GM18867 (cell line): Measurements from ENCODE around the gene RTN4.
"Not testable (repeated sequence)": the region's sequence is repeated elsewhere in the genome, so short reads cannot be mapped to it uniquely, and the experiment has no call there.

Experiments
- ATAC-seq: cut with Tn5 transposase; IDR thresholded peaks from one replicate; pipeline ENCODE4 v1.9.1; 2021; ENCODE audit warnings: mild to moderate bottlenecking, moderate library complexity; ENCODE audit not compliant: unreplicated experiment

RTN4 gene

GRCh38 chr2:55011831-55012671 lies 38.2 kb downstream of the RTN4 start:
- no peak for ATAC-seq

DNA sequence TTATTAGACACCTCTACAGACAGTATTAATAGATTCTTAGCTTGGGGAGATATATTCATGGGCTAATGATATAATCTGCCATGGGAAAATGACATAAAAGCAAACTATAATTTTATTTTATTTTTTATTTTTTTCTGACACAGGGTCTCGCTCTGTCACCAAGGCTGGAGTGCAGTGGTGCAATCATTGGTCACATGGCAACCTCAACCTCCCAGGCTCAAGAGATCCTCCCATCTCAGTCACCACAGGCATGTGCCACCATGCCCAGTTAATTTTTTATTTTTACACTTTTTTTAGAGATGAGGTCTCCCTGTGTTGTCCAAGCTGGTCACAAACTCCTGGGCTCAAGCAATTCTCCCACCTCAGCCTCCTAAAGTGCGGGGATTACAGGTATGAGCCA lies 39.3 kb downstream of the RTN4 start:
- ATAC-seq = no peak

DNA sequence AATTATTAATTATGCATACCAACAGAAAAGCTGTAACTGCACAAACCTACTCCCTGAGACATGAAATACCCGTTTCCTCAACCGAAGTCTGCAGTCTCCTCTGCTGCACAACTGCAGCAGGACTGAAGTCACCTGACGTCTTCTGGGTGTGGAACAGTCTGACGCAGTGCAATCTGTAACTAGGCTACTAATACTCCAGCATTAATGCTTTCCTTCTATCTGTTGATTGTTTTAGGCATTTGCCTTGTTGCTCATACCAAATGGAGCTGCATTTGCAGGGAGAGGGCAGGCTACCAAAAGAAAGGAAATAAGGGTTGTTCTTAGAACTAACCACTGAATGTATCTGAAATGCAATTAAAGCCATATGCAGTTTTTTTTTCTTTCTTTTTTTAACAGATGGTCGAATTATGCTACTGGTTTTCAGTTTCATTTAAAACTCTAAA lies 40.1 kb downstream of the RTN4 start:
- ATAC-seq = peak; percentile 94

GRCh38 chr2:55009277-55010060 lies 40.8 kb downstream of the RTN4 start:
- no peak for ATAC-seq

DNA sequence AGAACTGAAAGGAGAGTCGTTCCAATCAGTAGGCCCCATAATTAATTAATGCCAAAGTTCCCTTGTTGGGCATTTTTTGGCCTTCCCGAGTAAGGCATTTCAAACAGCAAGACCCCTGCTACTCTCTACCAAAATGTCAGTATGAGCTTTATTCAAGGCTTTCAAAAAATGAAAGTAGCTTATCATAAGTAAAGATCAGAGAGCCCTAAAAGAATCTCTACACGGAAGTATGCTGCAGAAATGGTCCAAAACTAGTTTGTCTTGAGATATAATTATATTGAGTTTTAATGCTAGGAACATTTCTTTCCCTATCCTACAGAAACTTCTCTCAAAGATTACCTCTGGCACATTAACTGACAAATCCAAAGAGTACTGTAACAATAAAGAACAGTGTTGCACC lies 43.9 kb downstream of the RTN4 start:
- ATAC-seq = no peak

DNA sequence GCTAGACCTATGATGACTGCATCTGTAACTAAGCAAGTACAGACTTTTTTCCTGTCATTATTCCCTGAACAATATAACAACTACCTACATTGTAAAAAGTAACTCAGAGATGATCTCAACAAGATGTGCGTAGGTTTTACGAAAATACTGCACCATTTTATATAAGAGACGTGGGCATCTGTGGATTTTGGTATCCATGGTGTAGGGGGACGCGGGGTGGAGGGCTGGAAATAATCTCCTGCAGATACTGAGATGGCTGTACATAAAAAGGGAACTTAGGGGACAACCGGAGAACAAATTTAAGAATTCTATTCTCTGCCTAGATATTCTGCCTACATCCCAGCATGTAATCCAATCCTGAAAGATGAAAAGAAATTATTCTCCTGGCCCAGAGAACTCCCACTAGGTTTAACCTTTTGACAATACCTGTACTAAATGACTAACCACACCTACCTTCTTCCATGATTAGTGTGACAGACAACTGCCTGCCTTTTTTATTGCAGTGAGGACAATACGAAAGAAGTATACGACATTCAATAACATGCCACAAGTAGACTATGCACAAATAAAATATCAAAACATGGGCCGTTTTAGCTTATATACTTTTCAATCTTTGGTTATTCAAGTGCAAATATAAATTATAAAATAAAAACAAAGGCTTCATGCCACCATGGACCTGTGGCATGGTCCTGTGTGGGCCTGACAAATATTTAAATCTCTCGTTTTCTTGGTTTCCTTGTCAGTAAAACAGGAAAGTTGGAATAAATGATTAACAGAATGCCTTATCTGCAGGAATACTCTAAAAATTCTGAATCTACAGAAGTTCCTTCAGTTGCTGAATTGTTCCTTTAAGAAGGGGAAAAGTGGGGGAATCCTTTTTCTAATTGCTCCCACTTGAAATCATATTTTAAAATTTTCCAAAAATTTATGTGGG lies 46.3 kb downstream of the RTN4 start:
- no peak for ATAC-seq

DNA sequence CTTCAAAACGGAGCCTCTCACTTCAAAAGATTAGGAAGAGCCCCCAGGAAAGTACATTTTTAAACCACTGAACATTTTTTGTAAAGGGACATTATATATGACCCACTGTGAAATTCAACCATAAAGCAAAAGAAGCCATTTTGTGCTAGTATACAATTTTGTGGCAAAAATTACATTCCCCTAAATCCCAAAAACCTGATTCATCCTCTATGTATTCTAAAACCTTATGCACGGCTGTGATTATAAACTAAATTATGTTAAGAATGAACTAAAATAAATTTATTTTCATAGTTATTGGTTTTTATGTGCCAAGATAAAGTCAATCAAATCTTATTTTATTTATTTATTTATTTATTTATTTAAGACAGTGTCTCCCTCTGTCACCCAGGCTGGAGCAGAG lies 48.5 kb downstream of the RTN4 start:
- no peak for ATAC-seq

DNA sequence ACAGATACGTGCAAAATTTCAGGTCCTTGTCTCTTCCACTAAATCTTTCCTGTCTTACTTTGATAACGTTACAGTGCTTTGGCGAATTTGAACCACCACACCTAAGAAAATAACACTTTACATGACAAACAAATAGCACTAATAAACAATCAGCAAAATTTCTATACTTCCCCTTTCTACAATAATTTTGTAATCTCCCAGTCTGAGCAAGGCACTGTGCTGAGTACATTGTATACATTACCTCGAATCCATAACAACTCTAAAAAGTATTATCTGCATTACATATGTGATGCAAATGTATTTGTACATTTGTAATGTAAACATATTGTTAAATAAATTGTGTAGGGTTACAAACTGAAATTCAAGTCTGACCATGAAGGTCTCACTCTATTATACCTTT lies 49.9 kb downstream of the RTN4 start:
- no peak for ATAC-seq

DNA sequence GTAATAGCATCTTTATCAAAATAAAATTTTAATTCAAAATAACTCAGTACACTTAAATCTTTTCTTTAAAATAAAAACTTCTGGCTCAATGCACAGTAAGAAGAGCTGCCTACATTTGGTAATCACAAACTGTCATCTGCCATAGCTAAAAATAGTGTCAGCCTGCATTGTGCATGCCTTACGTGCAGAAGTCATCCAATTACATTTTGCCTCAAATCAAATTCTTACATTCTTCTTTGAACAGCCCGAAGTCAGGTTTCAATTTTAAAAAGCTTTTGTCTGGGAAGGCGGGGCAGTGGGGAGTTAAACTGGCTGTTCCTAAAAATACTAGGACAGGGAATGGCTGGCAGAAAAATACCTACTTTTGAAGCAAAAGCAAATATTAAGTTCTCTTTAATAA lies 51.1 kb downstream of the RTN4 start:
- ATAC-seq = no peak

DNA sequence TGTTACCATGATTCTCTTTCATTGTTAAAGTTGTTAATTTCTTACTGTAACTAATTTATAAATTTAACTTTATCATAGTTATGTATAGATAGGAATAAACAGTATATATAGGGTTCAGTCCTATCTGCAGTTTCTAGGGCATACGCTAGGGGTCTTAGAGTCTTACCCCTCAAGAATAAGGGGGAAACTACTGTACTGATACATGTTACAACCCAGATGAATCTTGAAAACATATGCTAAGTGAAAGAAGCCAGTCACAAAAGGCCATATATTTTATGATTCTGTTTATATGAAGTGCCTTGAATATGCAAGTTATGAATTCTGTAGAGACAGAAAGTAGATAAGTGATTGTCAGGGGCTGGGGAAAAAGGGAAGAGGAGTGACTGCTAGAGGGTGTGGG lies 52.4 kb downstream of the RTN4 start:
- ATAC-seq = no peak

DNA sequence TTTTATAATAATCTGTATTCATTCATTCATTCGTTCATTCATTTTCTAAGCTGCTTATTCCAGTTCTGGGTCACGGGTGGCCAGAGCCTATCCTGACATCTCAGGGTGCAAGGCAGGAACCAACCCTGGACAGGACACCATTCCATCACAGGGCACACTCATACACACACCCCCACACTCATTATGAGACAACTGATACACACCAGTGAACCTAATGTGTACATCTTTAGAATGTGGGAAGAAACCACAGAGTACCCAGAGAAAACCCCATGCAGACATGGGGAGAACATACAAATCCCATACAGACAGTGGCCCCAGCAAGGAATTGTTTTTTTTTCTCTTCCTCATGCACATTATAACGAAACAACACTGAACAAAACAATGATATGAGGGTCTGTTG lies 54.7 kb downstream of the RTN4 start:
- ATAC-seq = no peak

DNA sequence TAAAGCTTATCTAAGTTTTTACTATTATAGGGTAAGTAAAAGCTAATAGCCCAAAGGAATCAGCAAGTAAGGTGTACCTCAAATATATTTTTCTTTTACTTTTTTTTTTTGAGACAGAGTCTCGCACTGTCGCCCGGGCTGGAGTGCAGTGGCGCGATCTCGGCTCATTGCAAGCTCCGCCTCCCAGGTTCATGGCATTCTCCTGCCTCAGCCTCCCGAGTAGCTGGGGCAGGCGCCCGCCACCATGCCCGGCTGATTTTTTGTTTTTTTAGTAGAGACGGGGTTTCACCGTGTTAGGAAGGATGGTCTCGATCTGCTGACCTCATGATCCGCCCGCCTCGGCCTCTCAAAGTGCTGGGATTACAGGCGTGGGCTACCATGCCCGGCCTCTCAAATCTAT lies 59.6 kb downstream of the RTN4 start:
- ATAC-seq = not testable (repeated sequence)

- no peak for ATAC-seq
Observed at GRCh38 chr2:54988612-54989011, 61.6 kb downstream of the RTN4 start.

DNA sequence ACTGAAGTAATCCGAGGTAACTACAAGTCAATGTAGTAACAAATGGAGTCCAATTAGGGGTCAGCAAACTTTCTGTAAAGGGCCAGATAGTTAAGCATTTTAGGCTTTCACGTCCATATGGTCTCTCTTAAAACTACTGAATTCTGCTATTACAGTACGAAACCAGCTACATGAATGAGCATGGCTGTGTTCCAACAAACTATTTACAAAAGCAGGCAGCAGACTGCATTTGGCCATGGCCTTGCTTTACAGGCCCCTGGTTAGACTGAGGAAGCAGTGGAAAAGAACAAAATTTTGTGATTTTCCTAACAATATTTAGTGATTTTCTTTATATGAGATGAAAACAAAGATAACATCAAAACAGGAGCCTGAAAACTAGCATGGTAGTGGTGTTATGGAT lies 64.0 kb downstream of the RTN4 start:
- no peak for ATAC-seq

- ATAC-seq = no peak
Observed at GRCh38 chr2:54984476-54984875, 65.8 kb downstream of the RTN4 start.

GRCh38 chr2:54983345-54984220 lies 66.7 kb downstream of the RTN4 start:
- ATAC-seq = no peak

DNA sequence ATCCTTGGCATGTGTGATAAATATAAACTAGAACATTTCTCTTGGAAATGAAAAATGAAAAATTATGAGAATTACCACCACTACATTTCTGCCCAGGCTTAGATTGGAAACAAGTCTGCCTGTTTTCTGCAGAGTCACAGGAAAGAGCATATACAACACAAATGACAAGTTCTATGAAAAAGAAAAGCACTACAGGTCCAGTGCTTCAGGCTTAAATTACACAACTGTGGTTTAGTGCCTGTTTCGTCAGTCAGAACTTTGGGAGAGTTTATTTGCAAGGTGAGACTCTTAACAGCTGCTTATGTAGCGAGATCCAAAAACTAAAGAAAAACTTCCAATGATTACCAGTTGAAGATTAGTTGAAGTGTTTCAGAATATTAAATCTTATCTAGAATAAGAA lies 68.9 kb downstream of the RTN4 start:
- ATAC-seq = no peak

DNA sequence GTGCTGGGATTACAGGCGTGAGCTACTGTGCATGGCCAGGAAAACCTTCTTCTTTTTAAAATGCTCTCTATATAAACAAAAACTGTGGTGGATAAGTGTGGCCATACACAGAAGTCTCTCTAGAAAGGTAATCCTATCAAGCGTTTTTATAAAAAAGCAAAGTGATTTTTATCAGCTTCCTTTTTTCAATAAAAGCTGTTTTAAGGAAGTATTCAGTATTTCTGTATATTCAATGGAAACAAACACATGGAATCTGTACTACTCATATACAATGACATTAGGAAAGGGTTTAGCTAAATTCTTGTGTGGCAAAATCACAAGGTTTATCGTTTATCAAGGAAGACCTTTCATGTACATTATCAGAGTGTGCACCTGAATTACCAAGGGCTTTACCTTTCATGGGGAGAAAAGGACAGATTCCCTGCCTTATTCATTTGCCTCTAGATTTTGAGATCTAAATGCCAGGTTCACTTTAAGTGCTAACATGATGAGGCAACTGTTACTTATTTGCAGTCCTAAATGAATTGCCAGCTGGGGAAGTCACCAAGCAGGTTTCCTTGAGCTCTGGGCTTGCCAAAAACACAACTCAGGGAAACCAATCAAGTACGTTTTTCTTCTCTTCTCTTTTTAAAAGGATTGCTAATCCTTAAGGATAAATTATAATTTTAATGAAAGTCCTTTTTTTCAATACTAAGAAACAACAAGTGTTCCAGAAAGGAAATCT lies 70.8 kb downstream of the RTN4 start:
- no peak for ATAC-seq

DNA sequence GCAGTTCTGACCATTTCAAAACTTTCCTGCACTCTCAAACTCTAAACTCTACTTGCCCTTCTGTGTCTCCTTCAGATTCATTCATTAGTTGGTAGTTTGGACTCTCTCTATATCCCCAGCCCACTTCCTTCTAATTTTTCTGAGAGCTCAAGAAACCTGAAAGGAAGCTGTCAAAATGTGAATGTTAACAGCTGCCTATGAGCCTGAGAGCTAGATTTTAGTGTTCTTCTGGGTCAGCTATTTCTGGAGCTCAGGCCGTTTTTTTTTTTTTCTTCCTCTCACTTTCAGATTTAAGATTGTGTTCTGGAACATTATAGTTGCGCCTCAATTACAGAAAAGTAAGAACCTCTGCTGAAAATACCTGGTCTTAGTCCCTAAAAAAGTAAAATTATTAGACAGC lies 73.1 kb downstream of the RTN4 start:
- ATAC-seq = peak; percentile 97
